KMS-11 (cell line): Measurements from ENCODE around the gene SUSD3.

Experiments
- H2AFZ ChIP-seq: fragments of 200-600 bp; sonication (generic); 2 replicates; pipeline ENCODE4 v1.6.1; 2016; ENCODE audit warnings: antibody characterized with exemption, mixed run types, low read depth
- H3K27ac ChIP-seq: fragments of 200-600 bp; sonication (generic); 2 replicates; pipeline ENCODE4 v1.6.1; 2016; ENCODE audit warnings: mild to moderate bottlenecking, mixed run types
- H3K27me3 ChIP-seq: fragments of 200-600 bp; sonication (generic); 2 replicates; pipeline ENCODE4 v1.6.1; 2017; ENCODE audit warnings: mild to moderate bottlenecking, low read depth, mixed run types, moderate library complexity; ENCODE audit not compliant: insufficient read depth
- H3K36me3 ChIP-seq: fragments of 200-600 bp; sonication (generic); 2 replicates; pipeline ENCODE4 v1.6.1; 2017; ENCODE audit warnings: mild to moderate bottlenecking, mixed run types; ENCODE audit not compliant: insufficient read depth
- H3K4me1 ChIP-seq: fragments of 200-600 bp; sonication (generic); 2 replicates; pipeline ENCODE4 v1.6.1; 2016; ENCODE audit warnings: mild to moderate bottlenecking, low read depth, mixed run types; ENCODE audit not compliant: poor library complexity, severe bottlenecking
- H3K4me2 ChIP-seq: fragments of 200-600 bp; sonication (generic); 2 replicates; pipeline ENCODE4 v1.7.0; 2016; ENCODE audit warnings: mild to moderate bottlenecking, mixed run types
- H3K4me3 ChIP-seq: fragments of 200-600 bp; sonication (generic); IDR thresholded peaks from 2 replicates; pipeline ENCODE4 v1.6.1; 2017; ENCODE audit warnings: low read depth, low read length, mixed read lengths; ENCODE audit not compliant: insufficient read depth
- H3K79me2 ChIP-seq: fragments of 200-600 bp; sonication (generic); 2 replicates; pipeline ENCODE4 v1.6.1; 2016; ENCODE audit warnings: low read depth, mixed run types; ENCODE audit not compliant: insufficient read depth
- H3K9ac ChIP-seq: fragments of 200-600 bp; sonication (generic); 2 replicates; pipeline ENCODE4 v1.6.1; 2016; ENCODE audit warnings: mild to moderate bottlenecking, mixed run types
- H4K20me1 ChIP-seq: fragments of 200-600 bp; sonication (generic); 2 replicates; pipeline ENCODE4 v1.6.1; 2016; ENCODE audit warnings: mild to moderate bottlenecking, mixed run types; ENCODE audit not compliant: insufficient read depth
- CTCF ChIP-seq: fragments of 200-600 bp; sonication (generic); conservative IDR thresholded peaks from 2 replicates; pipeline ENCODE4 v1.6.1; 2017; ENCODE audit warnings: low read depth, mild to moderate bottlenecking, antibody characterized with exemption, low read length, moderate library complexity, mixed read lengths

The SUSD3 gene

GRCh38 chr9:93058355-93059010, at the start of gene SUSD3:
SUSD3 (plus strand) TSS chr9:93058701; CDS start chr9:93058743, 42 bp downstream.
- no peaks in the 10 kb centered on the region for H3K27me3 ChIP-seq
- H3K4me3 ChIP-seq: no peak within 1 kb of the TSS
- H3K79me2 ChIP-seq: 0 out of 2 replicates have a peak, but pooled peaks cover 12% of the 10 kb centered on the region
- H3K4me2 ChIP-seq: peak within 1 kb of the TSS; percentile 90
- peak within 1 kb of the TSS; percentile 55; the same call in 1 of the 2 replicates for H3K9ac ChIP-seq
- H3K27ac ChIP-seq: 0 out of 2 replicates have a peak within 1 kb of the TSS, but pooled peaks have one; percentile 20
- H3K36me3 ChIP-seq: no peaks in the 10 kb centered on the region
- H3K4me1 ChIP-seq: peaks cover 58% of the 10 kb centered on the region
- no peaks in the 10 kb centered on the region for H4K20me1 ChIP-seq
- peak within 1 kb of the TSS; percentile 71 for H2AFZ ChIP-seq
- no peak for TF ChIP-seq CTCF

GRCh38 chr9:93009337-93010015, 49.0 kb upstream of the SUSD3 start:
- Histone ChIP-seq H3K36me3 (0 out of 2 replicates have a peak, but pooled peaks cover 5% of the 10 kb centered on the region), H3K27ac (no peak overlapping the region), H3K4me2 (no peak overlapping the region), H3K27me3 (no peaks in the 10 kb centered on the region), H2AFZ (no peak overlapping the region), H3K9ac (no peak overlapping the region), H3K79me2 (no peaks in the 10 kb centered on the region), H3K4me1 (no peaks in the 10 kb centered on the region), H4K20me1 (no peaks in the 10 kb centered on the region), H3K4me3 (no peak overlapping the region)
- no peak for TF ChIP-seq CTCF

GRCh38 chr9:93010056-93010455, 48.4 kb upstream of the SUSD3 start:
- H2AFZ ChIP-seq: no peak overlapping the region
- 0 out of 2 replicates have a peak, but pooled peaks cover 5% of the 10 kb centered on the region for H3K36me3 ChIP-seq
- no peak for TF ChIP-seq CTCF

GRCh38 chr9:93010704-93011103, 47.8 kb upstream of the SUSD3 start:
- H3K36me3 ChIP-seq: 0 out of 2 replicates have a peak, but pooled peaks cover 5% of the 10 kb centered on the region
- H3K27ac ChIP-seq: no peak overlapping the region
- no peak overlapping the region for H3K4me2 ChIP-seq
- H4K20me1 ChIP-seq: no peaks in the 10 kb centered on the region
- H2AFZ ChIP-seq: no peak overlapping the region
- H3K79me2 ChIP-seq: no peaks in the 10 kb centered on the region
- H3K27me3 ChIP-seq: no peaks in the 10 kb centered on the region
- no peak overlapping the region for H3K4me3 ChIP-seq
- no peak overlapping the region for H3K9ac ChIP-seq
- no peaks in the 10 kb centered on the region for H3K4me1 ChIP-seq
- no peak for TF ChIP-seq CTCF

More at GRCh38 chr9:93010056-93010455, 48.4 kb upstream of the SUSD3 start:
- no peaks in the 10 kb centered on the region for H3K4me1 ChIP-seq
- H3K79me2 ChIP-seq: no peaks in the 10 kb centered on the region
- no peak overlapping the region for H3K4me3 ChIP-seq
- no peak overlapping the region for H3K27ac ChIP-seq
- H3K9ac ChIP-seq: no peak overlapping the region
- no peaks in the 10 kb centered on the region for H3K27me3 ChIP-seq
- no peaks in the 10 kb centered on the region for H4K20me1 ChIP-seq
- no peak overlapping the region for H3K4me2 ChIP-seq
